HepG2 (cell line): ENCODE results near the gene SPATA25. TPM values are rescaled to one million over a fixed set of nuclear protein-coding genes. Genes with fewer than 3 reads are reported as not detected.

Experiments
- ARNT2 ChIP-seq: sonication (generic); formaldehyde crosslinking; IDR thresholded peaks from 2 replicates; pipeline ENCODE4 v1.8.0; 2022; ENCODE audit warnings: mild to moderate bottlenecking, low read depth, missing genetic modification reagents, moderate library complexity
- CBX2 ChIP-seq, 2 experiments: fragments of 200-600 bp in 1 of 2; sonication (generic); formaldehyde crosslinking in 1 of 2; IDR thresholded peaks; 2 replicates each; pipeline versions ENCODE4 v1.7.0 to v1.8.1; 2018 to 2022; ENCODE audit warnings: low read depth in 2 of 2, low read length in 1 of 2, mild to moderate bottlenecking in 1 of 2, missing genetic modification reagents in 1 of 2
- CHCHD3 ChIP-seq: sonication (generic); formaldehyde crosslinking; IDR thresholded peaks from 2 replicates; pipeline ENCODE4 v1.8.0; 2022; ENCODE audit warnings: mild to moderate bottlenecking, missing genetic modification reagents, moderate library complexity
- DPF2 ChIP-seq: sonication (generic); formaldehyde crosslinking; IDR thresholded peaks from 2 replicates; pipeline ENCODE4 v1.4.0; 2020; ENCODE audit warnings: mild to moderate bottlenecking, low read depth, missing genetic modification reagents, borderline replicate concordance
- HDAC6 ChIP-seq: fragments of 200-600 bp; sonication (generic); IDR thresholded peaks from 2 replicates; pipeline ENCODE4 v1.7.0; 2017; ENCODE audit warnings: mild to moderate bottlenecking, antibody characterized with exemption, low read length, low read depth
- JUNB ChIP-seq: sonication (generic); formaldehyde crosslinking; IDR thresholded peaks from 2 replicates; pipeline ENCODE4 v1.8.0; 2022; ENCODE audit warnings: missing genetic modification reagents, mild to moderate bottlenecking, borderline replicate concordance
- KLF6 ChIP-seq: IDR thresholded peaks from 2 replicates; pipeline ENCODE4 v1.8.0; 2016; ENCODE audit warnings: missing biosample characterization, missing genetic modification reagents
- MIER3 ChIP-seq: IDR thresholded peaks from 2 replicates; pipeline ENCODE4 v1.6.1; 2016; ENCODE audit warnings: missing compliant biosample characterization, borderline replicate concordance
- NFE2L1 ChIP-seq: sonication (generic); formaldehyde crosslinking; IDR thresholded peaks from 2 replicates; pipeline ENCODE4 v1.4.0; 2020; ENCODE audit warnings: missing genetic modification reagents, mild to moderate bottlenecking, borderline replicate concordance
- SETDB1 ChIP-seq: sonication (generic); formaldehyde crosslinking; IDR thresholded peaks from 2 replicates; pipeline ENCODE4 v1.5.1; 2020; ENCODE audit warnings: missing genetic modification reagents, mild to moderate bottlenecking, borderline replicate concordance
- SRY ChIP-seq: sonication (generic); formaldehyde crosslinking; IDR thresholded peaks from 2 replicates; pipeline ENCODE4 v1.8.0; 2022; ENCODE audit warnings: mild to moderate bottlenecking, missing genetic modification reagents
- ZKSCAN8 ChIP-seq: IDR thresholded peaks from 2 replicates; pipeline ENCODE4 v1.6.1; 2016; ENCODE audit warnings: borderline replicate concordance, missing genetic modification reagents, missing compliant biosample characterization
- ZMAT3 ChIP-seq: sonication (generic); formaldehyde crosslinking; conservative IDR thresholded peaks from 2 replicates; pipeline ENCODE4 v1.7.0; 2021; ENCODE audit warnings: missing genetic modification reagents
- ZNF253 ChIP-seq: sonication (generic); formaldehyde crosslinking; IDR thresholded peaks from 2 replicates; pipeline ENCODE4 v1.8.0; 2022; ENCODE audit warnings: mild to moderate bottlenecking, missing genetic modification reagents, borderline replicate concordance
- ZNF33B ChIP-seq: sonication (generic); formaldehyde crosslinking; IDR thresholded peaks from 2 replicates; pipeline ENCODE4 v1.5.1; 2020; ENCODE audit warnings: mild to moderate bottlenecking, missing genetic modification reagents
- ZNF574 ChIP-seq: sonication (generic); formaldehyde crosslinking; IDR thresholded peaks from 2 replicates; pipeline ENCODE4 v1.4.0; 2020; ENCODE audit warnings: missing genetic modification reagents
- ZNF652 ChIP-seq: IDR thresholded peaks from 2 replicates; pipeline ENCODE4 v1.6.1; 2016; ENCODE audit warnings: low read depth, borderline replicate concordance
- ZNF746 ChIP-seq: sonication (generic); formaldehyde crosslinking; IDR thresholded peaks from 2 replicates; pipeline ENCODE4 v1.8.0; 2022; ENCODE audit warnings: mild to moderate bottlenecking, missing genetic modification reagents
- ZNF781 ChIP-seq: sonication (generic); formaldehyde crosslinking; IDR thresholded peaks from 2 replicates; pipeline ENCODE4 v1.5.1; 2020; ENCODE audit warnings: borderline replicate concordance, mild to moderate bottlenecking, missing genetic modification reagents; ENCODE audit errors: not compliant biosample characterization
- polyA plus RNA-seq, 8 experiments: library from polyadenylated mRNA; depleted of rRNA in 3 of 8; stranded (reverse) in 7 of 8; unstranded in 1 of 8; fragments of >200 nt; fragmentation: Illumina TruSeq in 4 of 8; extraction: Trizol in 4 of 8; gene quantifications; 2 replicates each; pipeline versions ENCODE4 v1.2.1 to v1.2.3, GENCODE V29; 2011 to 2016; ENCODE audit warnings: low read depth in 4 of 8, missing spikeins in 1 of 8, mixed read lengths in 1 of 8; ENCODE audit not compliant: insufficient read depth in 1 of 8
- total RNA-seq, 5 experiments: library from RNA; depleted of rRNA; stranded (reverse); fragments of >200 nt; fragmentation: Illumina TruSeq; extraction: Trizol; gene quantifications; 2 replicates each; pipeline ENCODE4 v1.2.3, GENCODE V29; 2016; ENCODE audit warnings: low read depth in 1 of 5
- TF ChIP-seq, protein P1 (sequence below): sonication (generic); formaldehyde crosslinking; IDR thresholded peaks from 2 replicates; pipeline ENCODE4 v1.5.1; 2020; ENCODE audit warnings: missing genetic modification reagents, mild to moderate bottlenecking, borderline replicate concordance
- TF ChIP-seq, protein P2 (sequence below): sonication (generic); formaldehyde crosslinking; IDR thresholded peaks from 2 replicates; pipeline ENCODE4 v1.5.1; 2020; ENCODE audit warnings: mild to moderate bottlenecking, moderate library complexity, missing genetic modification reagents
- TF ChIP-seq, protein P3 (sequence below): sonication (generic); formaldehyde crosslinking; conservative IDR thresholded peaks from 2 replicates; pipeline ENCODE4 v1.4.0; 2020; ENCODE audit warnings: missing genetic modification reagents

SPATA25 gene
- total and polyA plus RNA-seq, 2 of the 13 experiments (the other 11 are each of a cell fraction or from before 2014, with no cell fraction given), result 4.8 to 7.6 TPM

DNA sequence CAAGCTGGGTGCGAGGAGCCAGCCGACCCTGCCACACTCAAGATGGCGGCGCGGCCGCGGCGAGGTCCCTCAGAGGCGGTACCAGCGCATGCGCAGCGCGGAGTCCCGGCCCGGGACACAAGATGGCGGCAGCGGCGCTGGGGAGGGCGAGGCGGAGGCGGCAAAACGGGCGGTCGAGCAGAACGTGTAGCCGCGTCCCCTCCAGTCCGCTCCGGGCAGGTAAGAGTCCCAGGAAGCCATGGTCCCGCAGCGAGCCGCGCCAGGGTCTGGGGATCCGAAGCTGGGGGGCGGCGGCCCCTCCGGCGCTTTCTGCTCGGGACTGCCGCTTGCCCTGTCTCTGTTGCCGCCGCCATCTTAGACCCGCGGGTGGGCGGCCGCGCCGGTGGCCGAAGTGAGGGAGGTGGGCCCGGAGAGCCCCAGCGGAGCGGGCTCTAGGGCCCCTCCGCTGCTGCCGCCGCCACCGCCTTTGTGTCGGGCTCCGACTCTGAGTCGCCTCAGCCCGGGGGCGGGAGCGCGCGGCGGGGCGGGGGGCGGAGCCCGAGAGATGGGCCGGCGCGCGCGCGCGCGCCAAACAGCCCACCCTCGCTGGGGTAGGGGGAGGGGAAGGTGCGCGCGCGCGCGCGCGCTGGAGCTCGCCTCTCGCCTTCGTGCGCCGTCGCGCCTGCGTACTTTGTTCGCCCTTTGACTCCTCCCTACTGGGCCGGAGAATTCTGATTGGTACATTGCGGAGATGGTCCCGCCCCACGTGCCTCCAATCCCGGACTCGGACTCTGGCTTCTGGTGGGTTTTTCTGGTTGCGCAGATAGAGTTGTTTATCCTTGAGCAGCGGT lies 47.4 kb upstream of the SPATA25 start, which contains the start of gene PCIF1 (continued):
- TF ChIP-seq ZNF574 (peak; percentile 87), ZNF253 (CRISPR knock-in tag) (peak; percentile 62), ZNF33B (CRISPR knock-in tag) (no peak; the same call in 1 of the 2 replicates), HDAC6 (no peak), ZNF652 (no peak; the same call in none of the 2 replicates), CHCHD3 (CRISPR knock-in tag) (peak; percentile 95), JUNB (CRISPR knock-in tag) (no peak), MIER3 (CRISPR knock-in tag) (peak; percentile 93; the same call in 1 of the 2 replicates), SETDB1 (no peak), DPF2 (CRISPR knock-in tag) (no peak), CBX2 (IDR thresholded peaks at IDR 0.05; ENCODE audit: low read depth, low read length) (no peak), CBX2 (CRISPR knock-in tag; IDR thresholded peaks at IDR 0.05; ENCODE audit: low read depth) (peak; percentile 24; the same call in 1 of the 2 replicates), ARNT2 (CRISPR knock-in tag) (peak; percentile 92), KLF6 (CRISPR knock-in tag) (peak; percentile 91), SRY (CRISPR knock-in tag) (peak; percentile 97), NFE2L1 (peak; percentile 92; the same call in 1 of the 2 replicates), ZMAT3 (CRISPR knock-in tag) (peak; percentile 99), ZKSCAN8 (peak; percentile 92), ZNF781 (peak; percentile 82), ZNF746 (CRISPR knock-in tag) (peak; percentile 93)
- TF ChIP-seq, protein P1, sequence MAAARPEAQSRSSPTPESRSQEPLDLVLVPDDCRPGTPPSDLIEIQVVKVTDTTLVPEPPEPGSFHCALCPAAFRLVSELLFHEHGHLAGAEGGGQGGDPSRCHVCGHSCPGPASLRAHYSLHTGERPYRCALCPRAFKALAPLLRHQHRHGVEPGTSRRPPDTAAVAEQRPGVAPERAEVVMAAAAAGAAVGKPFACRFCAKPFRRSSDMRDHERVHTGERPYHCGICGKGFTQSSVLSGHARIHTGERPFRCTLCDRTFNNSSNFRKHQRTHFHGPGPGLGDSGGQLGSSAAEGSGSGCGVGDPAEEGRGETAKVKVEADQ (CRISPR knock-in tag), result peak; percentile 94; the same call in 1 of the 2 replicates
- TF ChIP-seq, protein P2, sequence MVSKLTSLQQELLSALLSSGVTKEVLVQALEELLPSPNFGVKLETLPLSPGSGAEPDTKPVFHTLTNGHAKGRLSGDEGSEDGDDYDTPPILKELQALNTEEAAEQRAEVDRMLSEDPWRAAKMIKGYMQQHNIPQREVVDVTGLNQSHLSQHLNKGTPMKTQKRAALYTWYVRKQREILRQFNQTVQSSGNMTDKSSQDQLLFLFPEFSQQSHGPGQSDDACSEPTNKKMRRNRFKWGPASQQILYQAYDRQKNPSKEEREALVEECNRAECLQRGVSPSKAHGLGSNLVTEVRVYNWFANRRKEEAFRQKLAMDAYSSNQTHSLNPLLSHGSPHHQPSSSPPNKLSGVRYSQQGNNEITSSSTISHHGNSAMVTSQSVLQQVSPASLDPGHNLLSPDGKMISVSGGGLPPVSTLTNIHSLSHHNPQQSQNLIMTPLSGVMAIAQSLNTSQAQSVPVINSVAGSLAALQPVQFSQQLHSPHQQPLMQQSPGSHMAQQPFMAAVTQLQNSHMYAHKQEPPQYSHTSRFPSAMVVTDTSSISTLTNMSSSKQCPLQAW (CRISPR knock-in tag), result no peak; the same call in none of the 2 replicates
- TF ChIP-seq, protein P3, sequence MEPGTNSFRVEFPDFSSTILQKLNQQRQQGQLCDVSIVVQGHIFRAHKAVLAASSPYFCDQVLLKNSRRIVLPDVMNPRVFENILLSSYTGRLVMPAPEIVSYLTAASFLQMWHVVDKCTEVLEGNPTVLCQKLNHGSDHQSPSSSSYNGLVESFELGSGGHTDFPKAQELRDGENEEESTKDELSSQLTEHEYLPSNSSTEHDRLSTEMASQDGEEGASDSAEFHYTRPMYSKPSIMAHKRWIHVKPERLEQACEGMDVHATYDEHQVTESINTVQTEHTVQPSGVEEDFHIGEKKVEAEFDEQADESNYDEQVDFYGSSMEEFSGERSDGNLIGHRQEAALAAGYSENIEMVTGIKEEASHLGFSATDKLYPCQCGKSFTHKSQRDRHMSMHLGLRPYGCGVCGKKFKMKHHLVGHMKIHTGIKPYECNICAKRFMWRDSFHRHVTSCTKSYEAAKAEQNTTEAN, result no peak; the same call in 1 of the 2 replicates
